A673 (cell line): Measurements from ENCODE around the gene NUF2. TPM values are rescaled to one million over a fixed set of nuclear protein-coding genes. Genes with fewer than 3 reads are reported as not detected.

ENCODE experiments used
- BruUV-seq: library from RNA; stranded (reverse); fragments of 400-500 nt; replicated peaks from 2 replicates; lab custom pipeline; 2021; lab: Mats Ljungman, UMichigan
- CTCF ChIA-PET: fragments of 300-600 bp; sonication (Branson Sonifier 250); formaldehyde crosslinking; loops from one replicate; lab custom pipeline; 2022; ENCODE audit warnings: antibody characterized with exemption; lab: Charles Lee
- POLR2A ChIA-PET: fragments of 300-600 bp; sonication (Branson Sonifier 250); formaldehyde crosslinking; loops from one replicate; lab custom pipeline; 2022; ENCODE audit warnings: antibody characterized with exemption; ENCODE audit not compliant: low non-redundant PET; lab: Charles Lee
- DNase-seq: peaks from one replicate; pipeline ENCODE4 v3.0.0-alpha.2; 2015; ENCODE audit warnings: low spot score
- H3K27ac ChIP-seq: fragments of 200-600 bp; sonication (generic); 2 replicates; pipeline ENCODE4 v1.5.1; 2016; ENCODE audit warnings: mixed run types, low read depth, mild to moderate bottlenecking, mixed read lengths, antibody characterized with exemption, low read length; ENCODE audit not compliant: poor library complexity, severe bottlenecking
- H3K27me3 ChIP-seq: fragments of 200-600 bp; sonication (generic); replicated peaks from 2 replicates; pipeline ENCODE4 v1.6.1; 2017; ENCODE audit warnings: mixed run types, low read depth, mild to moderate bottlenecking, mixed read lengths, antibody characterized with exemption, low read length; ENCODE audit not compliant: insufficient read depth, poor library complexity
- H3K36me3 ChIP-seq: fragments of 200-600 bp; sonication (generic); 2 replicates; pipeline ENCODE4 v1.6.1; 2016; ENCODE audit warnings: mixed run types, mild to moderate bottlenecking, mixed read lengths, antibody characterized with exemption, low read length; ENCODE audit not compliant: insufficient read depth, poor library complexity, severe bottlenecking
- H3K4me1 ChIP-seq: fragments of 200-600 bp; sonication (generic); 2 replicates; pipeline ENCODE4 v1.6.1; 2017; ENCODE audit warnings: mixed run types, mild to moderate bottlenecking, mixed read lengths, antibody characterized with exemption, low read length; ENCODE audit not compliant: insufficient read depth, poor library complexity, severe bottlenecking
- H3K4me3 ChIP-seq: fragments of 200-600 bp; sonication (generic); 2 replicates; pipeline ENCODE4 v1.5.1; 2016; ENCODE audit warnings: low read depth, mixed run types, mild to moderate bottlenecking, mixed read lengths, low read length; ENCODE audit not compliant: poor library complexity, severe bottlenecking
- H3K9me3 ChIP-seq: fragments of 200-600 bp; sonication (generic); 2 replicates; pipeline ENCODE4 v1.6.1; 2016; ENCODE audit warnings: mixed run types, low read depth, mild to moderate bottlenecking, mixed read lengths, antibody characterized with exemption, low read length; ENCODE audit not compliant: poor library complexity, severe bottlenecking
- CTCF ChIP-seq: fragments of 300-800, 200-600 bp; sonication (generic); conservative IDR thresholded peaks from 2 replicates; pipeline ENCODE4 v1.5.1; 2017; ENCODE audit warnings: low read depth, mild to moderate bottlenecking, antibody characterized with exemption, low read length, moderate library complexity, mixed read lengths
- EZH2 ChIP-seq: fragments of 200-600 bp; sonication (generic); IDR thresholded peaks from 2 replicates; pipeline ENCODE4 v1.6.1; 2017; ENCODE audit warnings: borderline replicate concordance, low read depth, mild to moderate bottlenecking, mixed read lengths, antibody characterized with exemption, low read length; ENCODE audit not compliant: poor library complexity, severe bottlenecking
- intact Hi-C: fragments of 100-400 bp; cut with micrococcal nuclease; formaldehyde crosslinking; loops from one replicate; pipeline ENCODE4 v1.10.0; 2022; ENCODE audit not compliant: unreplicated experiment
- total RNA-seq: library from RNA; stranded (reverse); gene quantifications from 2 replicates; pipeline ENCODE4 v1.2.3, GENCODE V29; 2021

Gene NUF2
- total RNA-seq, 1 experiment from 2014 or later, result 91.6 TPM

GRCh38 chr1:163300568-163300967 lies 21.2 kb upstream of the NUF2 start:
- DNase-seq, result peak; percentile 61
- intact Hi-C loops, result no loop called here
- POLR2A ChIA-PET, result no interaction called here
- Histone ChIP-seq H3K9me3 (no peaks in the 10 kb centered on the region), H3K4me1 (peaks cover 12% of the 10 kb centered on the region), H3K36me3 (no peaks in the 10 kb centered on the region), H3K27ac (peak overlapping the region; percentile 1), H3K27me3 (no peaks in the 10 kb centered on the region), H3K4me3 (no peak overlapping the region)
- TF ChIP-seq CTCF (no peak), EZH2 (no peak)
- BruUV-seq, result no TSS peak
- CTCF ChIA-PET, result no interaction called here

GRCh38 chr1:163303561-163303960 lies 18.2 kb upstream of the NUF2 start:
- POLR2A ChIA-PET, result no interaction called here
- DNase-seq, result no peak
- BruUV-seq, result no TSS peak
- intact Hi-C loops, result no loop called here
- H3K4me1 ChIP-seq, result peaks cover 12% of the 10 kb centered on the region
- TF ChIP-seq CTCF, result no peak
- no peak for TF ChIP-seq EZH2
- H3K4me3 ChIP-seq, result no peak overlapping the region
- no peaks in the 10 kb centered on the region for H3K36me3 ChIP-seq
- no peaks in the 10 kb centered on the region for H3K27me3 ChIP-seq
- no peak overlapping the region for H3K27ac ChIP-seq
- H3K9me3 ChIP-seq, result no peaks in the 10 kb centered on the region
- CTCF ChIA-PET, result no interaction called here

DNA sequence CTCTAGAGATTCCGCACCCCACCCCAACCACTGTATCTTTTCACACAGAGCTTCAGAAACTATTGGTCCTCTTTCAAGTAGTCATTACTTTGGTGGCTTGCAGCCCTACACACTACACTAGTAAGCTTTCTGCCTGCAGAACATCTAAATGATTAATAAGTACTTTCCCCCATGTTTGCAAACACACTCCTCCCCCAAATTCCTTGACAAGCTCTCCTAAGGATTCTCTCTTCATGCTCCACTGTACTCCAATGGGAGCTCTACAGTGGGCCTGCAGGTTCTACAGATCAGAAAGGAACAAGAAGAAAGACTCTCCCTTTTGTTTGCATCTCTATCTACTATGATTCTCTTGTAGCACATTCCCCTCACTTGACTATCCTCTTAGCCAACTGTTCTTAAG lies 16.3 kb upstream of the NUF2 start:
- no peak for DNase-seq
- intact Hi-C loops, result no loop called here
- H3K4me1 ChIP-seq, result peaks cover 7% of the 10 kb centered on the region
- ChIA-PET POLR2A (no interaction called here), CTCF (no interaction called here)
- no peak overlapping the region for H3K27ac ChIP-seq
- no peaks in the 10 kb centered on the region for H3K9me3 ChIP-seq
- BruUV-seq, result no TSS peak
- no peak overlapping the region for H3K4me3 ChIP-seq
- H3K36me3 ChIP-seq, result no peaks in the 10 kb centered on the region
- TF ChIP-seq CTCF (no peak), EZH2 (no peak)
- H3K27me3 ChIP-seq, result no peaks in the 10 kb centered on the region
